ENCODE results near the gene FBXL7. TPM values are rescaled to one million over a fixed set of nuclear protein-coding genes. Genes with fewer than 3 reads are reported as not detected.

FBXL7 gene
- total and polyA plus RNA-seq, 9 of the 15 experiments (the other 6 are each of a cell fraction or from before 2014, with no cell fraction given) = 0.04 to 0.08 TPM; not detected in 7

- no peak for FAIRE-seq
- Histone ChIP-seq H3K4me2 (ENCODE audit: insufficient read depth, low read length) (no peak overlapping the region), H2AFZ (ENCODE audit: low read depth, low read length) (no peak overlapping the region), H3K9me1 (ENCODE audit: control insufficient read depth, insufficient read depth, low read length) (no peaks in the 10 kb centered on the region), H3K36me3 (ENCODE audit: control insufficient read depth, insufficient read depth, low read length) (no peaks in the 10 kb centered on the region), H3K27ac (ENCODE audit: extremely low read depth, low read depth, low read length) (no peak overlapping the region), H3K27me3 (ENCODE audit: control insufficient read depth in 2 of 2, insufficient read depth in 2 of 2, low read length in 2 of 2) (no peaks in the 10 kb centered on the region), H3K79me2 (ENCODE audit: control insufficient read depth, insufficient read depth, low read length) (no peaks in the 10 kb centered on the region), H3K9me3 (replicated peaks; ENCODE audit: control insufficient read depth, insufficient read depth, low read depth, low read length) (no peaks in the 10 kb centered on the region), H3K9ac (ENCODE audit: insufficient read depth in 1 of 2, low read depth in 2 of 2, low read length in 2 of 2) (no peak overlapping the region), H4K20me1 (replicated peaks; ENCODE audit: control insufficient read depth, insufficient read depth, low read length) (no peaks in the 10 kb centered on the region), H3K4me3 (no peak overlapping the region), H3K4me1 (replicated peaks in 1 of 2; ENCODE audit: control insufficient read depth in 2 of 2, insufficient read depth in 2 of 2, low read length in 2 of 2) (peaks cover 0 to 5% of the 10 kb centered on the region in 2 experiments; a peak in 1 of 5 replicates)
- DNase-seq (ENCODE audit: extremely low read depth in 1 of 4, low spot score in 3 of 4) = no peak
- ATAC-seq = no peak
- BruUV-seq (replicated peaks) = no TSS peak
- 0% methylated on average over 3 of the region's 3 CpGs for WGBS (ENCODE audit: insufficient coverage, low coverage, missing lambda C conversion rate)
- ChIA-PET POLR2A (no interaction called here), CTCF (ENCODE audit: low intra/inter-chr PET ratio) (no interaction called here)
- in situ Hi-C loops (cut with MboI) (no loop called here), intact Hi-C loops (cut with micrococcal nuclease) (no loop called here)
- TF ChIP-seq TAF7 (tag; IDR thresholded peaks at IDR 0.05) (no peak), C11orf30 (IDR thresholded peaks at IDR 0.05; ENCODE audit: low read depth) (peak; percentile 16; the same call in 1 of the 2 replicates), NR2C1 (IDR thresholded peaks at IDR 0.05) (no peak), NR2C1 (tag; IDR thresholded peaks at IDR 0.05) (no peak)
Observed at GRCh38 chr5:15940905-15941304, 440.9 kb downstream of the FBXL7 start.

GRCh38 chr5:15943487-15943886 lies 443.5 kb downstream of the FBXL7 start:
- WGBS (ENCODE audit: insufficient coverage, low coverage, missing lambda C conversion rate) = 0% methylated on average over 2 of the region's 2 CpGs
- Histone ChIP-seq H3K27ac (ENCODE audit: extremely low read depth, low read depth, low read length) (no peak overlapping the region), H4K20me1 (replicated peaks; ENCODE audit: control insufficient read depth, insufficient read depth, low read length) (no peaks in the 10 kb centered on the region), H3K9ac (ENCODE audit: insufficient read depth in 1 of 2, low read depth in 2 of 2, low read length in 2 of 2) (no peak overlapping the region), H2AFZ (ENCODE audit: low read depth, low read length) (no peak overlapping the region), H3K36me3 (ENCODE audit: control insufficient read depth, insufficient read depth, low read length) (no peaks in the 10 kb centered on the region), H3K4me2 (ENCODE audit: insufficient read depth, low read length) (no peak overlapping the region), H3K4me3 (no peak overlapping the region), H3K9me1 (ENCODE audit: control insufficient read depth, insufficient read depth, low read length) (no peaks in the 10 kb centered on the region), H3K9me3 (replicated peaks; ENCODE audit: control insufficient read depth, insufficient read depth, low read depth, low read length) (no peaks in the 10 kb centered on the region), H3K79me2 (ENCODE audit: control insufficient read depth, insufficient read depth, low read length) (no peaks in the 10 kb centered on the region), H3K4me1 (replicated peaks in 1 of 2; ENCODE audit: control insufficient read depth in 2 of 2, insufficient read depth in 2 of 2, low read length in 2 of 2) (no peaks in the 10 kb centered on the region), H3K27me3 (ENCODE audit: control insufficient read depth in 2 of 2, insufficient read depth in 2 of 2, low read length in 2 of 2) (no peaks in the 10 kb centered on the region)
- intact Hi-C loops (cut with micrococcal nuclease) (no loop called here), in situ Hi-C loops (cut with MboI) (no loop called here)
- ChIA-PET POLR2A (no interaction called here), CTCF (ENCODE audit: low intra/inter-chr PET ratio) (no interaction called here)
- BruUV-seq (replicated peaks) = no TSS peak
- FAIRE-seq (no peak), DNase-seq (ENCODE audit: extremely low read depth in 1 of 4, low spot score in 3 of 4) (no peak), ATAC-seq (no peak)
- TF ChIP-seq FOXA1 (IDR thresholded peaks at IDR 0.05; ENCODE audit: borderline replicate concordance) (no peak), ZNF274 (IDR thresholded peaks at IDR 0.05; ENCODE audit: borderline replicate concordance, low read depth, low read length) (no peak), ZZZ3 (IDR thresholded peaks at IDR 0.05) (no peak), ZSCAN32 (CRISPR knock-in tag; IDR thresholded peaks at IDR 0.05) (no peak), ZNF197 (CRISPR knock-in tag; IDR thresholded peaks at IDR 0.05; ENCODE audit: low read depth) (no peak), CBX8 (IDR thresholded peaks at IDR 0.05; ENCODE audit: borderline replicate concordance, extremely low read depth, low read depth, low read length, poor library complexity, severe bottlenecking) (no peak), EZH2 (IDR thresholded peaks at IDR 0.05; ENCODE audit: borderline replicate concordance, low read depth, low read length) (no peak), TRIM24 (IDR thresholded peaks at IDR 0.05) (no peak), PHF8 (IDR thresholded peaks at IDR 0.05; ENCODE audit: borderline replicate concordance, low read length) (no peak)
- TF ChIP-seq, protein P1, sequence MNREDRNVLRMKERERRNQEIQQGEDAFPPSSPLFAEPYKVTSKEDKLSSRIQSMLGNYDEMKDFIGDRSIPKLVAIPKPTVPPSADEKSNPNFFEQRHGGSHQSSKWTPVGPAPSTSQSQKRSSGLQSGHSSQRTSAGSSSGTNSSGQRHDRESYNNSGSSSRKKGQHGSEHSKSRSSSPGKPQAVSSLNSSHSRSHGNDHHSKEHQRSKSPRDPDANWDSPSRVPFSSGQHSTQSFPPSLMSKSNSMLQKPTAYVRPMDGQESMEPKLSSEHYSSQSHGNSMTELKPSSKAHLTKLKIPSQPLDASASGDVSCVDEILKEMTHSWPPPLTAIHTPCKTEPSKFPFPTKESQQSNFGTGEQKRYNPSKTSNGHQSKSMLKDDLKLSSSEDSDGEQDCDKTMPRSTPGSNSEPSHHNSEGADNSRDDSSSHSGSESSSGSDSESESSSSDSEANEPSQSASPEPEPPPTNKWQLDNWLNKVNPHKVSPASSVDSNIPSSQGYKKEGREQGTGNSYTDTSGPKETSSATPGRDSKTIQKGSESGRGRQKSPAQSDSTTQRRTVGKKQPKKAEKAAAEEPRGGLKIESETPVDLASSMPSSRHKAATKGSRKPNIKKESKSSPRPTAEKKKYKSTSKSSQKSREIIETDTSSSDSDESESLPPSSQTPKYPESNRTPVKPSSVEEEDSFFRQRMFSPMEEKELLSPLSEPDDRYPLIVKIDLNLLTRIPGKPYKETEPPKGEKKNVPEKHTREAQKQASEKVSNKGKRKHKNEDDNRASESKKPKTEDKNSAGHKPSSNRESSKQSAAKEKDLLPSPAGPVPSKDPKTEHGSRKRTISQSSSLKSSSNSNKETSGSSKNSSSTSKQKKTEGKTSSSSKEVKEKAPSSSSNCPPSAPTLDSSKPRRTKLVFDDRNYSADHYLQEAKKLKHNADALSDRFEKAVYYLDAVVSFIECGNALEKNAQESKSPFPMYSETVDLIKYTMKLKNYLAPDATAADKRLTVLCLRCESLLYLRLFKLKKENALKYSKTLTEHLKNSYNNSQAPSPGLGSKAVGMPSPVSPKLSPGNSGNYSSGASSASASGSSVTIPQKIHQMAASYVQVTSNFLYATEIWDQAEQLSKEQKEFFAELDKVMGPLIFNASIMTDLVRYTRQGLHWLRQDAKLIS (CRISPR knock-in tag; IDR thresholded peaks at IDR 0.05) = no peak

Measured in K562 (cell line).